Motor neuron (in vitro differentiated cells): Measurements from ENCODE around the gene LRRC3. TPM values are rescaled to one million over a fixed set of nuclear protein-coding genes. Genes with fewer than 3 reads are reported as not detected.

ENCODE experiments used
- total RNA-seq, 8 experiments: library from RNA; unstranded; fragments of 300-600 nt; gene quantifications; 2 replicates each; pipeline versions ENCODE4 v1.2.3 to v1.2.4, GENCODE V29; 2022

LRRC3 gene
- total RNA-seq, 8 experiments from 2014 or later: 0.18 to 4.8 (median 2.6) TPM

Other genes with a start within 250 kb of the LRRC3 start
- 1 to 10 TPM in 4 of 8 experiments, under 1 TPM in 4; 0.09 to 8.9 (median 0.71) TPM for gene ICOSLG, start 214.6 kb upstream of the LRRC3 start, total RNA-seq
- gene DNMT3L, start 193.6 kb upstream of the LRRC3 start, total RNA-seq: 1 to 10 TPM in 1 of 8 experiments, under 1 TPM in 3, not detected in 4; 0.19 to 1.2 (median 0.26) TPM
- under 1 TPM in 7 of 8 experiments, not detected in 1; 0.05 to 0.58 (median 0.21) TPM for gene AIRE, start 169.6 kb upstream of the LRRC3 start, total RNA-seq
- gene PFKL, start 155.5 kb upstream of the LRRC3 start, total RNA-seq: 100 to 1,000 TPM in 2 of 8 experiments, 10 to 100 TPM in 6; 43.6 to 204 (median 61.9) TPM
- gene CFAP410, start 116.1 kb upstream of the LRRC3 start, total RNA-seq: 10 to 100 TPM; 12.5 to 19.0 (median 16.7) TPM
- gene TRPM2, start 101.9 kb upstream of the LRRC3 start, total RNA-seq: under 1 TPM; 0.05 to 0.35 (median 0.15) TPM
- 1 to 10 TPM in 1 of 8 experiments, under 1 TPM in 2, not detected in 5; 0.18 to 1.1 (median 0.25) TPM for gene KRTAP10-1, start 84.7 kb downstream of the LRRC3 start, total RNA-seq
- 1 to 10 TPM in 1 of 8 experiments, under 1 TPM in 3, not detected in 4; 0.17 to 1.1 (median 0.47) TPM for gene KRTAP10-2, start 96.0 kb downstream of the LRRC3 start, total RNA-seq
- 1 to 10 TPM in 1 of 8 experiments, under 1 TPM in 4, not detected in 3; 0.23 to 1.1 (median 0.46) TPM for gene KRTAP10-3, start 103.3 kb downstream of the LRRC3 start, total RNA-seq
- under 1 TPM in 3 of 8 experiments, not detected in 5; 0.41 to 1.00 (median 0.87) TPM for gene KRTAP10-4, start 118.2 kb downstream of the LRRC3 start, total RNA-seq
- gene KRTAP10-5, start 125.1 kb downstream of the LRRC3 start, total RNA-seq: 1 to 10 TPM in 1 of 8 experiments, under 1 TPM in 3, not detected in 4; 0.17 to 1.1 (median 0.43) TPM
- gene KRTAP10-6, start 137.0 kb downstream of the LRRC3 start, total RNA-seq: under 1 TPM in 4 of 8 experiments, not detected in 4; 0.23 to 0.71 (median 0.35) TPM
- gene KRTAP10-7, start 145.1 kb downstream of the LRRC3 start, total RNA-seq: under 1 TPM in 3 of 8 experiments, not detected in 5; 0.13 to 0.47 (median 0.20) TPM
- under 1 TPM in 4 of 8 experiments, not detected in 4; 0.41 to 0.67 (median 0.44) TPM for gene KRTAP10-8, start 156.6 kb downstream of the LRRC3 start, total RNA-seq
- gene KRTAP10-9, start 171.6 kb downstream of the LRRC3 start, total RNA-seq: 1 to 10 TPM in 1 of 8 experiments, under 1 TPM in 4, not detected in 3; 0.18 to 1.0 (median 0.46) TPM
- gene KRTAP10-10, start 181.8 kb downstream of the LRRC3 start, total RNA-seq: 1 to 10 TPM in 1 of 8 experiments, under 1 TPM in 3, not detected in 4; 0.17 to 1.1 (median 0.51) TPM
- gene KRTAP10-11, start 190.9 kb downstream of the LRRC3 start, total RNA-seq: under 1 TPM in 2 of 8 experiments, not detected in 6; 0.49 to 0.66 TPM
- gene KRTAP12-4, start 199.1 kb downstream of the LRRC3 start, total RNA-seq: not detected
- not detected for gene KRTAP12-3, start 202.4 kb downstream of the LRRC3 start, total RNA-seq
- not detected for gene KRTAP12-2, start 211.4 kb downstream of the LRRC3 start, total RNA-seq
- under 1 TPM in 1 of 8 experiments, not detected in 7; 0.90 TPM for gene KRTAP12-1, start 226.7 kb downstream of the LRRC3 start, total RNA-seq
- gene KRTAP10-12, start 241.7 kb downstream of the LRRC3 start, total RNA-seq: under 1 TPM in 3 of 8 experiments, not detected in 5; 0.29 to 0.85 (median 0.56) TPM